ENCODE measurements around the gene UTP14C. TPM values are rescaled to one million over a fixed set of nuclear protein-coding genes. Genes with fewer than 3 reads are reported as not detected.

The UTP14C gene
- total RNA-seq, 1 donor from 2014 or later: 20.6 TPM

DNA sequence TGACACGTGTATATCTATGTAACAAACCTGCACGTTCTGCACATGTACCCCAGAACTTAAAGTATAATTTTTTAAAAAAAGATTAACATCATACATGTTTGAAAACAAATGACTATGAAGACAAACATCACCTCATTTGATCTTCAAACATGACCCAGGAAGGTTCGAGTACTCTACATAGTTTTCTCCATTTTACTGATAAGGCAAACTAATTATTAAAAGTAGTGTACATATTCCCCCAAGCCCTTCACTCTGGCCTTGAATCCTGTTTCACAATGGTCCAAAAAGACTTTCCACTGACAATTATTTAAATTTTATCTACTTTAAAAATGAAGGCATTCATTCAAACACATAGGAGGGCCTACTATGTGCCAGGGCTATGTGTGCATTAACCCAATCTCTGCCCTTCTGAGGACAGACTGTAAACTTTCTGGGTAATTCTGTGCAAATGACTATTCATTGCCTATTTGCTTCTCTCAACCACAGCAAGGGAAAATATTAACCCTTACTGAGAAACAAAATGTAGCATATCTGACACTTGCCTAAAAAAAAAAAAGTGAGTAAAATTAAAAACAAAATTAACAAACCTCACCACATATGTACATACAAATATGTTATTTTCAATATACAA, 35.4 kb upstream of the UTP14C start:
- no peaks in the 10 kb centered on the region for H3K79me2 ChIP-seq (ENCODE audit: insufficient read depth, low read length)
- no peaks in the 10 kb centered on the region for H3K4me1 ChIP-seq (ENCODE audit: insufficient read depth, low read length)
- Mint-ChIP-seq H3K27me3 (ENCODE audit: low read depth, unreplicated experiment) (no peaks in the 10 kb centered on the region), H3K36me3 (ENCODE audit: low read depth, unreplicated experiment) (peaks cover 2% of the 10 kb centered on the region), H3K4me1 (ENCODE audit: low read depth, unreplicated experiment) (no peaks in the 10 kb centered on the region), H3K9me3 (ENCODE audit: unreplicated experiment) (peaks cover 20% of the 10 kb centered on the region), H3K4me3 (ENCODE audit: unreplicated experiment) (no peak overlapping the region), H3K27ac (ENCODE audit: unreplicated experiment) (no peak overlapping the region)
- no peak overlapping the region for H3K27ac ChIP-seq (ENCODE audit: low read depth, low read length)
- no peak overlapping the region for H3K4me2 ChIP-seq (ENCODE audit: low read length)
- FAIRE-seq (no peak), DNase-seq (ENCODE audit: low read depth) (no peak)
- no peaks in the 10 kb centered on the region for H3K27me3 ChIP-seq (ENCODE audit: insufficient read depth, low read length)
- no peak overlapping the region for H2AFZ ChIP-seq (ENCODE audit: low read depth, low read length)
- H3K9ac ChIP-seq (ENCODE audit: low read length): no peak overlapping the region
- no peak overlapping the region for H3K4me3 ChIP-seq (ENCODE audit: insufficient read depth, low read depth, low read length)
- TF ChIP-seq, protein P1, sequence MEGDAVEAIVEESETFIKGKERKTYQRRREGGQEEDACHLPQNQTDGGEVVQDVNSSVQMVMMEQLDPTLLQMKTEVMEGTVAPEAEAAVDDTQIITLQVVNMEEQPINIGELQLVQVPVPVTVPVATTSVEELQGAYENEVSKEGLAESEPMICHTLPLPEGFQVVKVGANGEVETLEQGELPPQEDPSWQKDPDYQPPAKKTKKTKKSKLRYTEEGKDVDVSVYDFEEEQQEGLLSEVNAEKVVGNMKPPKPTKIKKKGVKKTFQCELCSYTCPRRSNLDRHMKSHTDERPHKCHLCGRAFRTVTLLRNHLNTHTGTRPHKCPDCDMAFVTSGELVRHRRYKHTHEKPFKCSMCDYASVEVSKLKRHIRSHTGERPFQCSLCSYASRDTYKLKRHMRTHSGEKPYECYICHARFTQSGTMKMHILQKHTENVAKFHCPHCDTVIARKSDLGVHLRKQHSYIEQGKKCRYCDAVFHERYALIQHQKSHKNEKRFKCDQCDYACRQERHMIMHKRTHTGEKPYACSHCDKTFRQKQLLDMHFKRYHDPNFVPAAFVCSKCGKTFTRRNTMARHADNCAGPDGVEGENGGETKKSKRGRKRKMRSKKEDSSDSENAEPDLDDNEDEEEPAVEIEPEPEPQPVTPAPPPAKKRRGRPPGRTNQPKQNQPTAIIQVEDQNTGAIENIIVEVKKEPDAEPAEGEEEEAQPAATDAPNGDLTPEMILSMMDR (IDR thresholded peaks at IDR 0.05; ENCODE audit: insufficient read depth, low read depth, low read length): no peak
- TF ChIP-seq EZH2 (IDR thresholded peaks at IDR 0.05; ENCODE audit: insufficient read depth, low read length): no peak
- no peaks in the 10 kb centered on the region for H3K9me3 ChIP-seq (ENCODE audit: insufficient read depth, low read depth, low read length)
- no peaks in the 10 kb centered on the region for H3K36me3 ChIP-seq (ENCODE audit: insufficient read depth, low read length)
- H4K20me1 ChIP-seq (ENCODE audit: insufficient read depth, low read length): peaks cover 5% of the 10 kb centered on the region

DNA sequence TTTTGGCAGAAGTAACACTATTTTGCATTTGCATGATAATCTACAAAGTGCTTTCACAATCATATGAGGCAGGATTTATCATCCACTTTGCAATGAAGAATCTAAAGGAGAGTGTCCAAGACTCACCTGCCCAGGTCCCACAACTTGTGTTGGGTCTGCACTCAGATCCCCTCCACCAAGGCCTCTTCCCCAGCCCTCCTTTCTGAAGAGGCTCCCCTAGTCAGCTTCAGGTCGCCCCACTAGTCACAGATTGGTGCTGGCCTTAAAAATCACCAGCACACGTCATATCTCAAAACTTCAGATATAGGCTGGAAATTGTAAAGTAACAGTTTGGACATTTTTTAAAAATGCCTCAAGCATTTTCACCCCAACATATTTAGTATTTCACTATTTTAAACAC, 30.8 kb upstream of the UTP14C start:
- Mint-ChIP-seq H3K4me1 (ENCODE audit: low read depth, unreplicated experiment) (peaks cover 4% of the 10 kb centered on the region), H3K36me3 (ENCODE audit: low read depth, unreplicated experiment) (no peaks in the 10 kb centered on the region), H3K4me3 (ENCODE audit: unreplicated experiment) (no peak overlapping the region), H3K27ac (ENCODE audit: unreplicated experiment) (no peak overlapping the region), H3K9me3 (ENCODE audit: unreplicated experiment) (no peaks in the 10 kb centered on the region), H3K27me3 (ENCODE audit: low read depth, unreplicated experiment) (no peaks in the 10 kb centered on the region)
- peaks cover 16% of the 10 kb centered on the region for H3K27me3 ChIP-seq (ENCODE audit: insufficient read depth, low read length)
- H3K9me3 ChIP-seq (ENCODE audit: insufficient read depth, low read depth, low read length): no peaks in the 10 kb centered on the region
- no peak overlapping the region for H2AFZ ChIP-seq (ENCODE audit: low read depth, low read length)
- no peaks in the 10 kb centered on the region for H3K4me1 ChIP-seq (ENCODE audit: insufficient read depth, low read length)
- H3K4me2 ChIP-seq (ENCODE audit: low read length): no peak overlapping the region
- DNase-seq (ENCODE audit: low read depth): no peak
- H3K79me2 ChIP-seq (ENCODE audit: insufficient read depth, low read length): no peaks in the 10 kb centered on the region
- no peak overlapping the region for H3K4me3 ChIP-seq (ENCODE audit: insufficient read depth, low read depth, low read length)
- H4K20me1 ChIP-seq (ENCODE audit: insufficient read depth, low read length): peaks cover 16% of the 10 kb centered on the region
- no peak overlapping the region for H3K9ac ChIP-seq (ENCODE audit: low read length)
- H3K36me3 ChIP-seq (ENCODE audit: insufficient read depth, low read length): no peaks in the 10 kb centered on the region
- TF ChIP-seq, protein P1 (IDR thresholded peaks at IDR 0.05; ENCODE audit: insufficient read depth, low read depth, low read length): no peak
- TF ChIP-seq EZH2 (IDR thresholded peaks at IDR 0.05; ENCODE audit: insufficient read depth, low read length): no peak
- FAIRE-seq: no peak
- no peak overlapping the region for H3K27ac ChIP-seq (ENCODE audit: low read depth, low read length)
